ENCODE results near the gene MEIOB.
"Not testable (repeated sequence)": the region's sequence is repeated elsewhere in the genome, so short reads cannot be mapped to it uniquely, and the experiment has no call there.

The MEIOB gene

GRCh38 chr16:1808691-1809090 lies 63.3 kb downstream of the MEIOB start:
- TF ChIP-seq POLR2AphosphoS5 (IDR thresholded peaks at IDR 0.05; ENCODE audit: low read depth, low read length) (no peak), PAX5 (IDR thresholded peaks at IDR 0.05; ENCODE audit: insufficient read depth, low read length, severe bottlenecking) (no peak), TAF1 (IDR thresholded peaks at IDR 0.05; ENCODE audit: low read depth, low read length) (no peak), SPI1 (IDR thresholded peaks at IDR 0.05; ENCODE audit: low read depth, low read length) (no peak), POLR2A (IDR thresholded peaks at IDR 0.05; ENCODE audit: low read depth, low read length) (no peak)
- no peak for FAIRE-seq
- no peak for DNase-seq (ENCODE audit: insufficient read length, low spot score)

GRCh38 chr16:1807626-1808025 lies 64.3 kb downstream of the MEIOB start:
- FAIRE-seq = no peak
- TF ChIP-seq POU2F2 (IDR thresholded peaks at IDR 0.05; ENCODE audit: low read depth, low read length) = no peak
- TF ChIP-seq POLR2AphosphoS5 (IDR thresholded peaks at IDR 0.05; ENCODE audit: low read depth, low read length) = no peak
- no peak for TF ChIP-seq SPI1 (IDR thresholded peaks at IDR 0.05; ENCODE audit: low read depth, low read length)
- TF ChIP-seq TAF1 (IDR thresholded peaks at IDR 0.05; ENCODE audit: low read depth, low read length) = no peak
- TF ChIP-seq PAX5 (IDR thresholded peaks at IDR 0.05; ENCODE audit: insufficient read depth, low read length, severe bottlenecking) = no peak
- no peak for TF ChIP-seq POLR2A (IDR thresholded peaks at IDR 0.05; ENCODE audit: low read depth, low read length)
- no peak for DNase-seq (ENCODE audit: insufficient read length, low spot score)

GRCh38 chr16:1800701-1801100 lies 71.3 kb downstream of the MEIOB start:
- TF ChIP-seq SPI1 (IDR thresholded peaks at IDR 0.05; ENCODE audit: low read depth, low read length) = no peak
- no peak for TF ChIP-seq PAX5 (IDR thresholded peaks at IDR 0.05; ENCODE audit: insufficient read depth, low read length, severe bottlenecking)
- TF ChIP-seq TAF1 (IDR thresholded peaks at IDR 0.05; ENCODE audit: low read depth, low read length) = no peak
- TF ChIP-seq POLR2A (IDR thresholded peaks at IDR 0.05; ENCODE audit: low read depth, low read length) = no peak
- no peak for TF ChIP-seq POLR2AphosphoS5 (IDR thresholded peaks at IDR 0.05; ENCODE audit: low read depth, low read length)
- TF ChIP-seq POU2F2 (IDR thresholded peaks at IDR 0.05; ENCODE audit: low read depth, low read length) = no peak
- no peak for DNase-seq (ENCODE audit: insufficient read length, low spot score)
- FAIRE-seq = no peak

DNA sequence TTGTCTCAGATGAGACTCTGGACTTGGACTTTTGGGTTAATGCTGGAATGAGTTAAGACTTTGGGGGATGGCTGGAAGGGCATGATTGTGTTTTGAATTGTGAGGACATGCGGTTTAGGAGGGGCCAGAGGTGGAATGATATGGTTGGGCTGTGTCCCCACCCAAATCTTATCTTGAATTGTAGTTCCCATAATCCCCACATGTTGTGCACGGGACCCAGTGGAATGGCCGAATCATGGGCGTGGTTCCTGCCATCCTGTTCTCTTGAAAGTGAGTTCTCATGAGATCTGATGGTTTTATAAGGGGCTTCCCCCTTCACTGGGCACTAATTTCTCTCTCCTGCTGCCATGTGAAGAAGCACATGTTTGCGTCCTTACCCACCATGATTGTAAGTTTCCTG lies 72.7 kb downstream of the MEIOB start:
- DNase-seq (ENCODE audit: insufficient read length, low spot score); FAIRE-seq: not testable (repeated sequence)

GRCh38 chr16:1794908-1795666 lies 76.9 kb downstream of the MEIOB start:
- FAIRE-seq (no peak), DNase-seq (ENCODE audit: insufficient read length, low spot score) (no peak)
- TF ChIP-seq POLR2AphosphoS5 (IDR thresholded peaks at IDR 0.05; ENCODE audit: low read depth, low read length) = no peak
- no peak for TF ChIP-seq POLR2A (IDR thresholded peaks at IDR 0.05; ENCODE audit: low read depth, low read length)
- TF ChIP-seq PAX5 (IDR thresholded peaks at IDR 0.05; ENCODE audit: insufficient read depth, low read length, severe bottlenecking) = no peak
- no peak for TF ChIP-seq POU2F2 (IDR thresholded peaks at IDR 0.05; ENCODE audit: low read depth, low read length)
- no peak for TF ChIP-seq TAF1 (IDR thresholded peaks at IDR 0.05; ENCODE audit: low read depth, low read length)
- TF ChIP-seq SPI1 (IDR thresholded peaks at IDR 0.05; ENCODE audit: low read depth, low read length) = no peak

GRCh38 chr16:1794221-1794871 lies 77.6 kb downstream of the MEIOB start:
- no peak for FAIRE-seq
- DNase-seq (ENCODE audit: insufficient read length, low spot score) = no peak
- TF ChIP-seq TAF1 (IDR thresholded peaks at IDR 0.05; ENCODE audit: low read depth, low read length) (no peak), SPI1 (IDR thresholded peaks at IDR 0.05; ENCODE audit: low read depth, low read length) (no peak), POU2F2 (IDR thresholded peaks at IDR 0.05; ENCODE audit: low read depth, low read length) (no peak), PAX5 (IDR thresholded peaks at IDR 0.05; ENCODE audit: insufficient read depth, low read length, severe bottlenecking) (no peak), POLR2A (IDR thresholded peaks at IDR 0.05; ENCODE audit: low read depth, low read length) (no peak), POLR2AphosphoS5 (IDR thresholded peaks at IDR 0.05; ENCODE audit: low read depth, low read length) (no peak)

- no peak for TF ChIP-seq POLR2A (IDR thresholded peaks at IDR 0.05; ENCODE audit: low read depth, low read length)
- TF ChIP-seq PAX5 (IDR thresholded peaks at IDR 0.05; ENCODE audit: insufficient read depth, low read length, severe bottlenecking) = no peak
- TF ChIP-seq SPI1 (IDR thresholded peaks at IDR 0.05; ENCODE audit: low read depth, low read length) = no peak
- no peak for TF ChIP-seq TAF1 (IDR thresholded peaks at IDR 0.05; ENCODE audit: low read depth, low read length)
- no peak for TF ChIP-seq POLR2AphosphoS5 (IDR thresholded peaks at IDR 0.05; ENCODE audit: low read depth, low read length)
- no peak for TF ChIP-seq POU2F2 (IDR thresholded peaks at IDR 0.05; ENCODE audit: low read depth, low read length)
- FAIRE-seq (no peak), DNase-seq (ENCODE audit: insufficient read length, low spot score) (no peak)
These were observed 78.3 kb downstream of the MEIOB start, which contains the start of gene IGFALS for GRCh38 chr16:1793578-1794220. TSS of gene IGFALS (minus strand) at chr16:1793705. CDS start at chr16:1793652, 53 bp downstream.

DNA sequence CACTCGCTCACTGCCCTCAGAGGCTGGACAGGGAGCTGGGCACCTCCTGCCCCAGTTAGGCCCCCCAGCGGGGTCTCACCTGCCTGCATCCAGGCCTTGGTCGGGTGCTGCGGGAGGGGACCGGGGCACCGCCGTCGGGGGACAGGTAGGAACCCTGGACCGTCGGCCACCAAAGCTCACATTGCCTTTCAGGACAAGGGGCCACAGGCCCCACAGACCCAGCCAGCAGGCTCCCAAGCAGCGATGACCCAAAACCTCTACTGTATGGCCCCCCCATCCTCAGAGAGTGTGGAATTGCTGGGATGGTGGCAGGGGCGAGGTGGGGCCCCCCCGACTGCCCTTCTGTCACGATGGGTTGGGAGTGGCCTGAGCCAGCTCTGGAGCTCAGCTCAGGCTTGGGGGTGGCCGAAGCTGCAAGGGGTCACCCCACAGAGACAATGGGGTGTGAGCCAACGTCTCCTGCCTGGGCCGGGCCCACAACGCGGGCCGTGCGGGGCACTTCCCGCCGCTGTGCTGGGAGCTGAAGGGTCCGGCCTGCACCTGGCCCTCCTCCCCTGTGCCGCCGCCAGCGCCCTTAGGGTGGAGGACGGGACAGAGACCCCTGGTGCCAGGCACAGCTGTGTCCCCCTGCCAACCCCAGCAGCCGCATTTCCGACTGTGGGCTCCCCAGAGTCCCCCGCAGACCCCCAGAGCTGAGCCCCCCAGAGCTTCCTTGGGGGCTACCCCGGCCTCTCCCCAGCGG lies 79.0 kb downstream of the MEIOB start:
- FAIRE-seq (no peak), DNase-seq (ENCODE audit: insufficient read length, low spot score) (no peak)
- no peak for TF ChIP-seq POU2F2 (IDR thresholded peaks at IDR 0.05; ENCODE audit: low read depth, low read length)
- TF ChIP-seq POLR2A (IDR thresholded peaks at IDR 0.05; ENCODE audit: low read depth, low read length) = no peak
- TF ChIP-seq POLR2AphosphoS5 (IDR thresholded peaks at IDR 0.05; ENCODE audit: low read depth, low read length) = no peak
- no peak for TF ChIP-seq TAF1 (IDR thresholded peaks at IDR 0.05; ENCODE audit: low read depth, low read length)
- no peak for TF ChIP-seq PAX5 (IDR thresholded peaks at IDR 0.05; ENCODE audit: insufficient read depth, low read length, severe bottlenecking)
- TF ChIP-seq SPI1 (IDR thresholded peaks at IDR 0.05; ENCODE audit: low read depth, low read length) = no peak
